Measurements from ENCODE around the gene FKBP3.

DNA sequence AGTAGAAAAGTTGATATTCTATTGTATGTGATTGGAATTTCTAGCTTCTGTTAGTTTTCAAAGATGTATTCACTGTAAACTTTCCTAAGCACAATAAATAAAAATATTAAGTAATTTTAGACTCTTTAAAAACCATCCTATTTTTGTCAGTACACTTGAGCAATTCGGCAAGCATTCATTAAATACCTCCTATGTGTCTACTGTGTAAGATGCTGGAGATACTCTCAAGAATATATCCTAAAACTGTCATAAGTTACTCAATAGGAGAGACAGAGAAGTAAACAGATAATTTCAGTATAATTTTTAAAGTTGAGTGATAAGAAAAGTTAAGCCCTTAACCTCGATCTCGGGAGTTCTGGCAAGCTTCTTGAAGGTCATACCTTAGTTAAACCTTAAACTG is 47.5 kb upstream of the FKBP3 start:
- TF ChIP-seq, protein P1, sequence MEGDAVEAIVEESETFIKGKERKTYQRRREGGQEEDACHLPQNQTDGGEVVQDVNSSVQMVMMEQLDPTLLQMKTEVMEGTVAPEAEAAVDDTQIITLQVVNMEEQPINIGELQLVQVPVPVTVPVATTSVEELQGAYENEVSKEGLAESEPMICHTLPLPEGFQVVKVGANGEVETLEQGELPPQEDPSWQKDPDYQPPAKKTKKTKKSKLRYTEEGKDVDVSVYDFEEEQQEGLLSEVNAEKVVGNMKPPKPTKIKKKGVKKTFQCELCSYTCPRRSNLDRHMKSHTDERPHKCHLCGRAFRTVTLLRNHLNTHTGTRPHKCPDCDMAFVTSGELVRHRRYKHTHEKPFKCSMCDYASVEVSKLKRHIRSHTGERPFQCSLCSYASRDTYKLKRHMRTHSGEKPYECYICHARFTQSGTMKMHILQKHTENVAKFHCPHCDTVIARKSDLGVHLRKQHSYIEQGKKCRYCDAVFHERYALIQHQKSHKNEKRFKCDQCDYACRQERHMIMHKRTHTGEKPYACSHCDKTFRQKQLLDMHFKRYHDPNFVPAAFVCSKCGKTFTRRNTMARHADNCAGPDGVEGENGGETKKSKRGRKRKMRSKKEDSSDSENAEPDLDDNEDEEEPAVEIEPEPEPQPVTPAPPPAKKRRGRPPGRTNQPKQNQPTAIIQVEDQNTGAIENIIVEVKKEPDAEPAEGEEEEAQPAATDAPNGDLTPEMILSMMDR (IDR thresholded peaks at IDR 0.05; ENCODE audit: low read depth, low read length, poor library complexity, severe bottlenecking) = no peak
- TF ChIP-seq EZH2phosphoT487 (IDR thresholded peaks at IDR 0.05; ENCODE audit: borderline replicate concordance, low read length) = no peak

All from DOHH2 (cell line).